GM12878 (cell line): ENCODE data around the gene ZG16B.

ENCODE experiments used
- CTCF ChIP-seq, 3 experiments: IDR thresholded peaks in 2 of 3; conservative IDR thresholded peaks in 1 of 3; 2 replicates each; pipeline ENCODE4 v1.5.1; 2011; ENCODE audit warnings: low read depth in 3 of 3, low read length in 3 of 3, mild to moderate bottlenecking in 3 of 3, control low read depth in 2 of 3, moderate library complexity in 2 of 3, inconsistent platforms in 1 of 3, mixed read lengths in 1 of 3; ENCODE audit not compliant: control insufficient read depth in 2 of 3, insufficient read depth in 1 of 3; ENCODE audit errors: extremely low read depth in 1 of 3
- E2F8 ChIP-seq: fragments of 450-650 bp; IDR thresholded peaks from 2 replicates; pipeline ENCODE4 v1.6.1; 2018; ENCODE audit warnings: mild to moderate bottlenecking, low read depth, moderate library complexity; ENCODE audit not compliant: partially characterized antibody

GRCh38 chr16:2814551-2815298 lies 15.4 kb upstream of the ZG16B start:
- TF ChIP-seq CTCF (IDR thresholded peaks at IDR 0.05 in 2 of 3, conservative IDR thresholded peaks at IDR 0.05 in 1 of 3; ENCODE audit: control insufficient read depth in 2 of 3, extremely low read depth in 1 of 3, insufficient read depth in 1 of 3, low read depth in 3 of 3, low read length in 3 of 3) (no peak), E2F8 (no peak)
